Adipose tissue (tissue), 3 donors: ENCODE results near the gene UXS1. TPM values are rescaled to one million over a fixed set of nuclear protein-coding genes. Genes with fewer than 3 reads are reported as not detected.

ENCODE experiments used
- H3K27ac ChIP-seq: one replicate; pipeline ENCODE4 v1.5.1; 2013; ENCODE audit warnings: low read depth, low read length
- WGBS, 3 donors: extraction: QIAGEN DNeasy Blood & Tissue Kit; methylation state at CpG; one replicate each; pipeline ENCODE4 v1.1.7; 2013; 5-methylcytosine and 5-hydroxymethylcytosine counted together
- polyA plus RNA-seq, 3 donors: library from polyadenylated mRNA; stranded (reverse); fragments of 200-250 nt; gene quantifications; one replicate each; pipeline ENCODE4 v1.2.3, GENCODE V29; 2013
- donor health status: healthy with polysubstance abuse.
- donor health status: Bipolar disorder and iron deficiency.
- donor health status: healthy.

Gene UXS1
- polyA plus RNA-seq, 3 donors, result 9.0 to 16.5 (median 10.0) TPM

DNA sequence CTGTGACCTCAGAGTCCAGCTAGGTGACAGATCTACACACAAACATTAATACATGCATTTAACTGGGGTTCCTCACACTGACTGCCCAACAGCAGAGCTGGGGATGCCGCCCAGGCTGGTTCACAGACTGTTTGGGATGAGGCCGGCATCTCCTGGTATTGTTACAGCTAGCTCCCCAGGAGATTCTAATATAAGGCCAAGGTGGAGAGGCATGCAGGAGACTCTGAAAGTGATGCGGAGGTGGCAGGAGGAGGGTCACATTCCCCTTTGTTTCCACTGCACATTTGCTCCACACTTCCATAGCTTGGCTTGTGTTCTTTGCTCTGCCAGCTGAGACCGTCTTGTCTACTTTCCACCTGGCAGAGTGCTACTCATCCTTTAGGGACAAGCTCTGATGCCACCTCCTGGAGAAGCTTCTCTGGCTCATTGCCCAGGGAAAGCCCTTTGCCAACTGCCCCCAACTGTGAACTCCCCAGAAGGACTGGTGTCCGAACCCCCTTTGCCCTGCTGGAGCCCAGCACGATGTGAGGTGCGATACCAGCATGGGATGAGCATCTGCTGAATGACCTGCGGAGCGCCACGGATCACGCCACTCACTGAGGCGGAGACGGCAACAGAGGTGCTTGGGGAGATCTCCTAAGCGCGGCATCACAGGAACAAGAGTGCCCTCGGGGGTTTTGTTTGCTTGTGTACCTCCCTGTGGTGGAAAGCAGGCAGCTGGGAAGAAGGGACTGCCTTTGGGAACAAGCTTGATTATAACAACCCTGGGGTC lies 88.8 kb downstream of the UXS1 start:
- 82 to 90% (median 87%) methylated on average over 16 of the region's 16 CpGs for WGBS, 3 donors
- H3K27ac ChIP-seq, result no peak overlapping the region

DNA sequence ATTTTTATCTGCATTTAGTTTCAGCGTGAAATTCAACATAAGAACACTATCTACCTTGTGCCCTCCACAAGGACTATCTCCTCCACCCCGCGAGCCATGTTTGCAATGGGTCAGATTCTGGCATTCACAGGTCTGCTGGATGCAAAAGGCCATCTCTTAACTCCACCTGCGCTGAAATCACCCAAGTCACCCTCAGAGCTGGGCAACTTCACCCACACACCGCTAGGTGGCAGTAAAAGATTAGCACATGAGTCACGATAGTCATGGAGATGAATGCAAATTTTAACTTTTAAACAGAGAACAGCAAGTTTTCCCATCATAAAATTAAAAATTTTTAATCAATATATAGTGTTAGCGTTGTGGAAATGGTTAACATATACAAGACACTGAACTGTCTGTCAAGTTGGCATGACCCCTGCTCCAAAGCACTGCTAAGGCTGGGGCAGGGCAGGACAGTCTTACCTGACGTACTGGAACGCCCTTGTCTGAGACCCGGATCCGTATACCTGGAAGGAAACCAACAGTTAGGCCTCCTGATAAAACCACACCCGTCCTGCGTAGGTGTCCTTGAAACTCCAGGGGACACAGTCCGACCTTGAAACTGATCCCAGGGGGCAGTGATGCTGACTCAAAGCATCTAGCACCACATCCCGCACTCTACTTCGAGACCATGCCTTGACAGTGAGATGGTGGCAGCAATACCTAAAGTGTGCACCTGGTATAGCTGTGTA lies 89.6 kb downstream of the UXS1 start:
- WGBS, 3 donors, result 35 to 62% (median 55%) methylated on average over 16 of the region's 16 CpGs
- no peak overlapping the region for H3K27ac ChIP-seq

DNA sequence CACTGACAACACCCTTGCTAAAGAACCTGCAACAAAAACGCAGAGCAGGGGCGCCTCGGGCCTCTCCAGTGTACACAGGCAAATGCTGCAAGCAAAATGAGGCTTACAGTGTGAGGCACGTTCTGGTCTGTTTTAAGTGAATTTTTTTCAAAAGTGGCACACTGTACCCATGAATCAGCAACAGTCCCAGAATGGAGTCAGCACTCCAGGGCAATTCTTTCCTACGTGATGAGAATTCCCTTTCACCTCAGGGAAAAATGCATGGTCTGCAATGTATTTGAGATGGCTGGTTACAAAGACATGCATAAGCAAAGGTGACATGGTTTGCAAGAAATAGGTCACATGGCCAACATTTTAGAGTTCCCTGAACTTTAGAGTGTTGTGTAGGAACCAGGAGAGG lies 94.4 kb downstream of the UXS1 start:
- 92 to 96% (median 94%) methylated on average over 5 of the region's 5 CpGs for WGBS, 3 donors

DNA sequence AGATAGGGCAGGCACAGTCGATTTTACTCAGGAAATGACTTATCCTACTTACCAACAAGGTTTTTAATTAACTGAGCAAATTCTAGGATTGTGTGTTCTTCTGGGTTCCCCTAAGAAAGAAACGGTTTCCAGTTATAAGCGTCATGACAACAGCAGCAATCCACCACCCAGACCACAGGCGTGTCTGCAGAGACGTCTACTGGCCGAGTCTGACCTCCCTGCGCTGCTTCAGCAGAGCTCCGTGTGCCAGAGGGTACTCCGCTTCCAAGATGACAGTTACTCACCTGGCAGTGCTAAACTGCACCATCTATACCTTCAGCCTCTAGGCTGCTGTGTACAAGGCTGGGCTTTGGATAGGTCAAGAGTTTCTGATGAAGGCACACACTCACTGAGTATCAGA lies 95.4 kb downstream of the UXS1 start:
- H3K27ac ChIP-seq, result no peak overlapping the region
- WGBS, 3 donors, result 64 to 77% (median 73%) methylated on average over 9 of the region's 9 CpGs

More for the DNA sequence above, 94.4 kb downstream of the UXS1 start:
- no peak overlapping the region for H3K27ac ChIP-seq

DNA sequence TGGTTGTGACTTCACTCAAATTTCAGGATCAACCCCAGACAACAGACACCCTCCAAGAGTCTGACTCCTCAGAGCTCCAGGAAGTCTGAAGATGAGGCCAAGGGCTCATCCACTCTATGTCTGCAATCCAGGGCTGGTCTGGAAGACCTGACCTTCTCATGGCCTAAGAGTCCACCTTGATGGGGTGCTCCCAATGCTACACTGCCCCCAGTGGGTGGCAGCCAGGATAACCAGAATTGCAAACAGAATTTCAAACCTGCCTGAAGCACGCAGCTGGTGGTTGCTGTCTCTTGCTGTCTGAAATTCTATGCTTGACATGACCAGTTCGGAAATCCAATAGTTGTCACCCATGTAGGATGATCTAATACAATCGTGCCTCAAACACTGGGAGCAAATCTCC lies 96.0 kb downstream of the UXS1 start:
- H3K27ac ChIP-seq, result no peak overlapping the region
- 66 to 76% (median 74%) methylated on average over 3 of the region's 3 CpGs for WGBS, 3 donors

DNA sequence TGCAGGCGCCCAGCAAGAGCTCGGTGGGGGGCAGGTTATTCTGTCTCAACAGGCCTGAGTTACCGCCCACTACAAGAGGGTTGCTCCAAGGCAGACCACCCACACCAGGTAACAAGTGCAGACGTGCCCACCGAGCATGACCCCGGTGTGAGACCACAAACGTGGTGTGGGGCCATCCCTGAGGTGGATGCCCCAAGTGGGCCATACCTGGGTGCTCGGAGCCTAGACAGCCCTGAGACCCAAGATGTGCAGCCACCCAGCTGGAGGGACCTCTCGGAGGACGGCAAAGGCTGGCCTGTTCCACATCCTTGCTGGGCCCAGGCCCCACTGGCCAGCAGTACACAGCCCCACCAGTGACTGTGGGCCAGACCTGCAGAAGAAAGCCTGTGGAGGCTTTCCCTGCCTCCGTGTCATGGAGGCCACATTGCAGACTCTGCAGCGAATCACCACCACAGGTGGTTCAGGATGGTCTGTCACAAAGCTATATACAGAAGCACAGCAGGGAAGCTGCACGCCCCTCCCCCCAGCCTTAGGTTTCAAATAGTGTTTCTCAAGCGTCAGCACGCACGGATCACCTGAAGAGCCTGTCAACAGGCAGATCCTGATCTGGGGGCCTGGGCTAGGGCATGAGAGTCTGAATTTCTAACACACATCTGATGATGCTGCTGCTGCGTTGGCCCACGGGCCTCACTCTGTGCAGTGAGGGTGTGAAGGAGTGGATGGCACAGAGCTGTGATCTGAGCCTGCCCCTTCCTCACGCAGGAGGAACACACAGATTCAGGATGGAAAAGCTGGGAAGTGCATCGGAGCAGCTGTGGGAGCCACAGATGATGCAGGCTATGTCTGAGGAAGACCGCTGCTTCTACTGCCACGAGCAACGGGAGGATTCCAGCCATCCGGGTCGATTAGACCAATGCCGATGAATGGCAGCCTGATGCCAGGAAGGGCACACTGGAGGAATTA lies 96.8 kb downstream of the UXS1 start:
- 93 to 95% (median 94%) methylated on average over 26 of the region's 26 CpGs for WGBS, 3 donors
- no peak overlapping the region for H3K27ac ChIP-seq

DNA sequence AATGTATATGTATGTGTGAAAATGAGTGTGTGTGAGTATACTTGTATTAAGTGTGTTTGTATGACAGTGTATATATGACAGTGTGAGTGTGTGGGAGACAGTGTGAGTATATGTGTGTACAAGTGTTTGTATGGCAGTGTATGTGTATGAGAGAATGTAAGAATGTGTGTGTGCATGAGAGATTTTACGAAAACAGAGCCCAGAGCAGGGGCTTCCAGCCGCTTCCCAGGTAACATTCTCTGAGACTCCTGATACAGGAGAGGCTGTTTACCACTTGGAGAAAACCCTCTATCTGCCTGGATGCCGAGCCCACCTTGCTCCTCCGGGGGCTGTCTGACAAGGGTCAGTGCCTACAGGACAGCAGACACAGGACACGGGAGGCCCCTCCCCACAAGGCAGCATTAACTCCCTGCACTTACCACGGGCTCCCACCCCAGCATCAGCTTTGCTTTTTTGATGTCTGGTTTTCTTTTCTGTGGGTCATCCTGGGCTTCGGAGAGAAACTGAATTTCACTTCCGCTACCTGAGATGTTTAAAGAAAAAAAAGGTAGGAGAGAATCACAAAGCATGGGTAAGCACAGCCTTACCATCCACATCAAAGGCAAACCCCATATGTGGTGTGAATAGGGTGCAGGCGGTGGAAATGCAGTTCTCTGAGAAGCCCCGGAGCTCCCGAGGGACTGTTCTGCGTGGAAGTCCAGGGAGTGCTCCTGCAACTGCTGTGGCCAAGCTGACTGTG lies 97.6 kb downstream of the UXS1 start:
- WGBS, 3 donors, result 86 to 89% (median 88%) methylated on average over 12 of the region's 12 CpGs

DNA sequence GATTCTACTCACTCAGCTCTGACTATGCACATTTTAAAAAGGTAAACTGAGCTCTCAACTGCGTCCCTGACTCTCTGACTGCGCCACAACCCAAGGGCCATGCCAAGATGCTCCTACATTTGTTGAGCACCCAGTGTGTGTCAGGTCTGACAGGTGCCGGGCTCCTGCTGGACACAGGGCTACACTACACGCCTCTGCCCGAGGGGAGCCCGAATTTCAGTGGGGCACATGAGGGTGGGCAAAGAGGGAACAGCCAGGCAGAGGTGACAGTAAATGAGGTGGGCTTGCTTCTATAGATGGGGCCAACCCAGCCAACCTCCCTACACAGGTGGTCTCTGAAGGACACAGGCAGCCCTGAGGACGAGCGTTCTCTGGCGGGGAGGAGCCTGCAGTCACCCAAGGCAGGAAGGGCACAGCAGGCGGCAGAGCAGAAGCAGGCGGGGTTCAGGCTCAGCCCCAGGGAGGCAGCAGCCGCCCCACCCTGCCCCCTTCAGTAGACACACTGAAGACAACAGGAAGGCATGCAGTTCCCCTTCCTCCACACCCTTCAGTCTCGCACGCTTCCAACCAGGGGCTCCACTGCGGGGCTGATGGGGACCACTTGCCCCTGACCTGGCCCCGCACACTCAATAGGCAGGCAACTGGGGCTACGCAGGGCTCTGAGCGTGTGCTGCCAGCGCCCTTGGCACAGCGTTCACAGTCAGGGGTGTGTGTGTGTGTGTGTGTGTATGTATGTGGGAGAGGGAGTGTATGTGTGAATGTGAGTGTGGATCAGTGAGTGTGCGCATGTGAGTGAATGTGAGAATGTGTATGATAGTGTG lies 98.4 kb downstream of the UXS1 start:
- WGBS, 3 donors, result 61 to 85% (median 73%) methylated on average over 21 of the region's 21 CpGs

More for the DNA sequence above, 97.6 kb downstream of the UXS1 start:
- no peak overlapping the region for H3K27ac ChIP-seq

DNA sequence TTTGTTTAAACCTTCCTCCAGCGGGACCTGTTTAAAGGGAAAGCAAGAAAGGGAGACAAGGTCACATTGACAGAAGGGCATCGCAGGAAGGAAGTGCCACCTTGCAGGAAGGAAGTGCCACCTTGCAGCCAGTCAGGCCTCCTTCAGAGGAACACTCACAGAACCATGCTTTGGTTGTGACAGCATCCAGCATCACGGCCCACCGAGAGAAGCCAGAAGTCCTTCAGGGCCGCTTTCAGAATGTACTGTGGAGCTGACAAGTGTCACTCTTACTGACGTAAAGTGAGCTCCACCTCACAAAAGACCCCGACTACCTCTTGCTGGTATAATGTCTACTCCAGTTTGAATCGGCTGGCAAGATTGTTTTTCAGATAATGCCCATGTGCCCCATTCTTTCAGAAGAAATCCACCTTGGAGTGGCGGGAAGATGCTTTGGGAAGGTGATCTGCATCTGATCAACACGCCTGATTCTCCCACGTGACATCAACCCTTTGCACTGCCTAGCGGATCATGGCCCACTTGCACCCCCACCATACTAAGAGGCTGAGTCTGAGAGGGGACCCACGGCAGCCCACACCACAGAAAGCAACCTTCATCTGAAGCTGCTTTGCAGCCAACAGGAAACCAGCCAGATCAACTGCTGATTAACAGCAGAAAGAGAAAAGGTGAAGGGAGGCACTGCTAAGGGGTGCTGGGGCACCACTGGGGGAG lies 99.8 kb downstream of the UXS1 start:
- 69 to 86% (median 69%) methylated on average over 13 of the region's 13 CpGs for WGBS, 3 donors
- no peak overlapping the region for H3K27ac ChIP-seq

More for the DNA sequence above, 98.4 kb downstream of the UXS1 start:
- no peak overlapping the region for H3K27ac ChIP-seq

DNA sequence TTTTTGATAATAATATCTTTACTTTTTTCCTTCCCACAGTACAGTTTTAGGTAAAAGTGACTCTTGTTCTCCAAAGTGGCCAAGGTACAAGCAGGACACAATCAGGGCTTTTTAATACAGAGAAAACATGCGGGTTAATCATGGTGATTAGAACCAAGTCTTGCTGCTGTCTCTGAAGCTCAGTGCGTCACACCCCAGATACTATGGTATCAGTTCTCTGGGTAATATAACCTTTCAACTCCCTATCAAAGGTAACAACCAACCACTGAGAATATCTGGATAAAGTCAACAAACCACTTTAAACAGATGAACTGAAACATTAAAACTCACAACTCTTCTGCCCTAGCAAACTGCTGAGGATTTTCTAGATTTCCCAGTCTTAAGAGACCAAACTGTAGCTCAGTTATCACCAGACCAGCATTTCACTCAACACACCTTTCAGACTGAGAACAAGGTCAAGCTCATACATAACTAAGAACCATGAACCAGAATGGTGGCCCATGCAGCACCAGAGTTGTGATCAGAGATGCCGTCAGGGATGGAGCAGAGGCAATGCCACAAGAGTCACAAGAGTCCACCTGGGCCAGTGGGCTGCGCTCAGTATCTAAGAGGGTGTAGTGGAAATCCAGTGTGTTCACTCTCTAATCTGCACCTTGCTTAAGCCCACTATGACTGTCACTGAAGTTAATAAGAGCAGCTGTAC lies 103.0 kb downstream of the UXS1 start:
- WGBS, 3 donors, result 98 to 99% (median 98%) methylated on average over 4 of the region's 4 CpGs
- no peak overlapping the region for H3K27ac ChIP-seq

DNA sequence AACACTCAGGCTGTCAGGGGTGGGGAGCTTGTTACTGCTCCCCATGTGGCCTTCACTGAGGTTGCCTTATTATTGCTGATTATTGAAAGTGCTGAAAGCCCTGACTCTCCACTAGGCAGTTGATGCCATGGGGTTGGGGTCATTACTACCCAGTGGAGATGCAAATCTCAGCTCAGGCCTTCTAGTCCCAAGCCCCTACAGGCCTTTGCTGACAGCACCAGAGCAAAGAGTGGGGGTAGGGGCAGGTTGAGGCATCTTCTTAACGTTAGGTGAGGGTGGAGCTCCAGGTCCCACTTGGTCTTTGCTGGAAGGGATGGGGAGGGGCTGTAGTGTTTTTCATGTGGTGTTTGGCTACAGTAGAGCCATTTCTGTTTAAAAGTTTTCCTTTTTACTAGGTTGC lies 104.5 kb downstream of the UXS1 start:
- no peak overlapping the region for H3K27ac ChIP-seq
- 56 to 83% (median 78%) methylated on average over 1 of the region's 1 CpG for WGBS, 3 donors

DNA sequence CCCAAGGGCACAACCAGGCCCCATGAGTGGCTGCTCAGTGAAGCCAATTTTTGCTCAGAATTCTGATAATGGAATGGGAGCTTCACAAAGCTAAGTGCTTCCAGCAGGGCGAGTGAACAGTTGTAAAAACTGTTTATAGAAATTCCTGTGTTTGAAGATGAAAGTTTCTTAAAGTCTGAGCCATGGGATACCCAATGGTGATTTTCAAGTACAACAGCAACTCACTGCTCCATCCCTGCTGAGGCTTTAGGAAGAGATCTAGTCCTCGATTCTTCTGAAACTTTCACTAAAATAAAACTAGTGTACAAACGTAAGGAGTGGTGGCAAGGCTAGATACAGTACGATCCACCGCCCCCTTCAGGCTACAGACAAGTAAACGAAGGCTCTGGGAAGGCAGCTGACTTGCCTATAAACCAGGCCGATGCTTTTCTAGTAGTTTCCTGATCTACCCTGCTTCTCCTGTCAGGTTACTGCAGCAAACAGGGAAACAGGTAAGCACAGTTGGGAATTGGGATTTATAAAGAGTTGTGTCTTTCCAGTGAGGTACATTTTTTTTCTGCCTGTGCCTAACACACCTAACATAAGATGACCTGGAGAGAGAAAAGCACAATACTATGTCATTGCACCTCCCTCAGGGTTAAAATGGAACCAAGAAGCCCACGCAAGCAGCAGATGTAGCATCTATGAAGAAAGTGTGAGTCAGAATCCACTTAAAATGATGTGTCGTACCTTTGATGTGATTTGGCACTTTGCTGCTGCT lies 108.7 kb downstream of the UXS1 start:
- no peak overlapping the region for H3K27ac ChIP-seq

DNA sequence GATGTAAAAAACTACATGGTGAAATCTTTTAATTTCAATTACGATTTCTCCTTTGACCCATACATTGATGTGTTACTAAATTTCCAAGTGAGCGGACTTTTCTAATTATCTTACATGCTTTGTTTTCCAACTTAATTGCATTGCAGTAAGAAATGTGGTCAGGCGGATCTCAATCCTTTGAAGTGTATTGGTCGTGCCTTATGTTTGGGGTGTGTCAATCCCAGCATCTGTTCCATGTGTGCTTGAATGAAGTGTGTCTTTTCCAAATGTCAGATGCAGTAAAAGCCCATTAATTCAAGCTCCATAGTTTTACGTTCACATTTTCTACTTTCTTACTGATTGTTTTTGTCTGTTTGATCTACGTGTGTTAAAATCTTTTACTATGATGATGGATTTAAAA lies 113.1 kb downstream of the UXS1 start:
- WGBS, 3 donors, result 79 to 87% (median 85%) methylated on average over 6 of the region's 6 CpGs

More for the DNA sequence above, 108.7 kb downstream of the UXS1 start:
- WGBS, 3 donors, result 42 to 52% (median 51%) methylated on average over 9 of the region's 9 CpGs

DNA sequence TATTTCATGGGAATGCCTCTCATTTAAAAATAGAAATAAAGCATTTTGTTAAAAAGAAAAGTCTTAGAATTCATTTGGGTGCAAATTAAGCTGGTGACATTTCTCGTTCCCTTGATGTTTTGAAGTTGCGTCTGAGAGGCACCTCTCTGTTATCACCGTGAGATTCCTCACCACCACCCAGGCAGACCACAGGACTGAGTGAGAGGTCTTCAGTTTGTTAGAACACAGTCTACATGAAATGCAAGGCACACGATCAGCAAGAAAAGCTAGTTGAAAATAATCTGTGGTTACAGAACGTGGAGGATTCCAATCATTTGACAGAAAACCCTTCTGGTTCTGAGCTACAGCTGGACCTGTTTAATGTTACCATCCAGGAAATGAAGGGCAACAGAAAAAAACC lies 116.0 kb downstream of the UXS1 start:
- no peak overlapping the region for H3K27ac ChIP-seq
- 71 to 85% (median 81%) methylated on average over 5 of the region's 5 CpGs for WGBS, 3 donors

More for the DNA sequence above, 113.1 kb downstream of the UXS1 start:
- H3K27ac ChIP-seq, result no peak overlapping the region

DNA sequence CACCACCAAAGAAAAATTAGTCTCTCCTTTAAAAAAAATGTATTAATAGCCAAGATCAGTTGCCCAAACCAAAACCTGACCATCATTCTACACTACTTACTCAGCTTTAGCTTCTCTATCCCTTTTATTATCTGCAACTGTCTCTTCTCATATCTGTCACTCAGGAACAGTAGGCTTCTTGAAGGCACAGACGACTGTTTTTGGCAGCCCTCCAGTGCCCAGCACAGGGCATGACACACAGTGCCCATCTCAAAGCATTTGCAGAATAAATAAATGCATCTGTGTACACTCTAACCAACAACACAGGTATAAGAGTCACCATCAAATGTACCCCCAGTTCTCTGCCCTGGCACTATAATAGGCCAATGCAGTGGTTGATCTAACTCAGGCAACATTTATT lies 117.2 kb downstream of the UXS1 start:
- H3K27ac ChIP-seq, result no peak overlapping the region
- 59 to 70% (median 66%) methylated on average over 1 of the region's 1 CpG for WGBS, 3 donors
